GM12875 (cell line): ENCODE results near the gene OR4E1.
"Not testable (repeated sequence)": the region's sequence is repeated elsewhere in the genome, so short reads cannot be mapped to it uniquely, and the experiment has no call there.

Experiments
- H3K4me3 ChIP-seq: one replicate; pipeline ENCODE4 v1.5.1; 2011; ENCODE audit warnings: low read depth, low read length, control low read depth
- TF ChIP-seq, protein P1 (sequence below): IDR thresholded peaks from 2 replicates; pipeline ENCODE4 v1.5.1; 2011; ENCODE audit warnings: low read depth, mild to moderate bottlenecking, control low read depth, inconsistent platforms, low read length, moderate library complexity, borderline replicate concordance; ENCODE audit not compliant: insufficient read depth

OR4E1 gene

DNA sequence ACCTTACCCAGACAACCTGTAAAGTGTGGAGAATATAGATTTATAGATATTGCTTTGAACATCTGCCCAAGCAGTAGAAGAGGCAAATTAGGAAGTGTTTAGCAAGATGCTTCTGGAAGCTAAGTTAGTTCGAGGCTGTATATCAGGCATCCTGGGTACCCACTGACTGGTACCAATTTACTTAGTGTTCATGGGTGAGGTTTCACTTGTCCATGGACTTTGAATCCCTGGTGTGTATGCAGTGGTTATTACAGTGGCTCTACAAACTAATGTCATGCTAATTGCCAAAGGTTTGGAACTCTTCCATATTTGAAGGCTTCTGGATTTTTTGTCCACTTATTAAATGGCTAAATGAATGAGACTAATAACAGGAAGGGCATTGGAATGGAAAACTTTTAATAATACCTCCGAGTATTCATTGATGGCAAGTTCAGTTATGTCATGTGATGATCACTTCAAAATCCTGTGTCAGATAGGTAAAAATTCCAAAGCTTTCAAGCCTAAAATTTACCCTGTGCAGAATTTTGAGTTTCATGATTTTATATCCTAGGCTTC, 20.2 kb downstream of the OR4E1 start, which contains the start of gene OR4E2:
TSS of gene OR4E2 (plus strand) at position 505 of the 555 bp plus-strand sequence. CDS start 11,248 bp downstream, outside the sequence.
- H3K4me3 ChIP-seq: no peak within 1 kb of the TSS
- TF ChIP-seq, protein P1, sequence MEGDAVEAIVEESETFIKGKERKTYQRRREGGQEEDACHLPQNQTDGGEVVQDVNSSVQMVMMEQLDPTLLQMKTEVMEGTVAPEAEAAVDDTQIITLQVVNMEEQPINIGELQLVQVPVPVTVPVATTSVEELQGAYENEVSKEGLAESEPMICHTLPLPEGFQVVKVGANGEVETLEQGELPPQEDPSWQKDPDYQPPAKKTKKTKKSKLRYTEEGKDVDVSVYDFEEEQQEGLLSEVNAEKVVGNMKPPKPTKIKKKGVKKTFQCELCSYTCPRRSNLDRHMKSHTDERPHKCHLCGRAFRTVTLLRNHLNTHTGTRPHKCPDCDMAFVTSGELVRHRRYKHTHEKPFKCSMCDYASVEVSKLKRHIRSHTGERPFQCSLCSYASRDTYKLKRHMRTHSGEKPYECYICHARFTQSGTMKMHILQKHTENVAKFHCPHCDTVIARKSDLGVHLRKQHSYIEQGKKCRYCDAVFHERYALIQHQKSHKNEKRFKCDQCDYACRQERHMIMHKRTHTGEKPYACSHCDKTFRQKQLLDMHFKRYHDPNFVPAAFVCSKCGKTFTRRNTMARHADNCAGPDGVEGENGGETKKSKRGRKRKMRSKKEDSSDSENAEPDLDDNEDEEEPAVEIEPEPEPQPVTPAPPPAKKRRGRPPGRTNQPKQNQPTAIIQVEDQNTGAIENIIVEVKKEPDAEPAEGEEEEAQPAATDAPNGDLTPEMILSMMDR: no peak

DNA sequence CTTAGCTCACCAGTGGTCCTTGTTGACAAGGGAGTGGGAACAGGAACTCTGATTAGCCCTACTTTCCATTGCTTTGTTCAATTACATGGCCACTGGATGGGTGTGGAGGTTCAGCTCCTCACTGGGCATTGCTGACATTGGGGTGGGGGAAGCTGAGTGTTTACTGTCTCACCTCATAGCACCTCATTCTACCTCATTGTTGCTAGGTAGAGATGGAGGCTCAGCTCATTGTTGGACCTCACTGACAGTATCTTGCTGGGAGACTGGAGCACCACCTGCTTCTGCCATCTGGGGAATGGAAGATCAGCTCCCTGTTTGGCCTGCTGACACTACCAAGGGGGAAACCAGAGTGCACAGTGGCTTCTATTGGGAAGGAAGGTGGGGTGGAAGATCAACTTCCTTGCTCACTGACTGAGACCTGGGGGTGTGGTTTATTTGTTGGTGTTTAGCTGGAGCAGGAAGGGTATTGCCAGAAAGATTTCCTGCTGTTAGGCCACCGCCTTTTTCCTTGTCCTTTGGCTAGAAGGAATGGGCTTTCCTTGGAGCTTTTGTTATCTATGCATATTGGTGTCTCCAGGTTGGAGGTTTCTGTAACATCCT, 21.3 kb downstream of the OR4E1 start:
- H3K4me3 ChIP-seq: no peak overlapping the region
- TF ChIP-seq, protein P1: no peak

DNA sequence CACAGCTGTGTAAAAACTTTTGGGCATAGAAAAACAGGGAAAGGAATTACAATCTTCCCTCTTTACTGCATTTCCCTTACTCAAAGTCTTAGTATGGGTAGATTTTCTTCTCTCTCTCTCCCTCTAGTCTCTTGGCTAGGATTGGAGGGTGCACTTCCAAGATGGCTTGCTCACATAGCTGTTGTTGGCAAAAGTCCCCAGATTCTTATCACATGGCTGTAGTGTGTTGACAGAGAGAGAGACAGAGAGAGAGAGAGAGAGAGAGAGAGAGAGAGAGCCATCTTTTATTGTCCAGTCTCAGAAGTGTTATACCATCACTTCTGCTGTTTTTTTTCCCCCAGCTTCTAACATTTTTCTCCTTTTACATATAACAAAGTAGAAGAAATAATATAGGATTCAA, 26.2 kb downstream of the OR4E1 start:
- TF ChIP-seq, protein P1: no peak
- no peak overlapping the region for H3K4me3 ChIP-seq

DNA sequence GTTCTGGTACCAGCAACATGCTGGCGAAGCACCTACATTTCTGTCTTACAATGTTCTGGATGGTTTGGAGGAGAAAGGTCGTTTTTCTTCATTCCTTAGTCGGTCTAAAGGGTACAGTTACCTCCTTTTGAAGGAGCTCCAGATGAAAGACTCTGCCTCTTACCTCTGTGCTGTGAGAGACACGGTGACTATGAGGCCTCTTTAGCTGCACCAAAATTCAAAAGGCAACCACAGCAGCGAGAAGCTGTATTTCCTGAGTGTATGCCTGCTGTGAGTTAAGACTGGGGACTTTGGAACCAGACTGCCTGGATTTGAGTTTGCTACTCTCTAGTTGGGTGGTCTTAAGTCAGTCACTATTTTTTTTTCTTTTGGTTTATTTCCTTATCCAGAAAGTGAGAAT, 30.2 kb downstream of the OR4E1 start:
- TF ChIP-seq, protein P1: no peak
- no peak overlapping the region for H3K4me3 ChIP-seq

DNA sequence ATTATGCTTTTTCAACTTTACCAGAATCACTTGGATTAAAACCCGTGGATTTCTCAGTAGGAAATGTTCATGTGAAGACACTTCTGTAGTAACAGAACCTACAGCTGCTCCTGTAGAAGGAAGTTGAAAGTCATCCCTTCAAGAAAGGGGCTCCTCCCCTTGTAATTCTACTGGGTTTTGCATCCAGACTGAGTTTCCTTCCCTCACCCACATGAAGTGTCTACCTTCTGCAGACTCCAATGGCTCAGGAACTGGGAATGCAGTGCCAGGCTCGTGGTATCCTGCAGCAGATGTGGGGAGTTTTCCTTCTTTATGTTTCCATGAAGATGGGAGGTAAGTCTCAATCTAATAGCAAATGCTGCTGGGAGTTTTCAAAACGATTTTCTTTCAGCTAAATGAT, 30.9 kb downstream of the OR4E1 start:
- TF ChIP-seq, protein P1: no peak
- no peak overlapping the region for H3K4me3 ChIP-seq

DNA sequence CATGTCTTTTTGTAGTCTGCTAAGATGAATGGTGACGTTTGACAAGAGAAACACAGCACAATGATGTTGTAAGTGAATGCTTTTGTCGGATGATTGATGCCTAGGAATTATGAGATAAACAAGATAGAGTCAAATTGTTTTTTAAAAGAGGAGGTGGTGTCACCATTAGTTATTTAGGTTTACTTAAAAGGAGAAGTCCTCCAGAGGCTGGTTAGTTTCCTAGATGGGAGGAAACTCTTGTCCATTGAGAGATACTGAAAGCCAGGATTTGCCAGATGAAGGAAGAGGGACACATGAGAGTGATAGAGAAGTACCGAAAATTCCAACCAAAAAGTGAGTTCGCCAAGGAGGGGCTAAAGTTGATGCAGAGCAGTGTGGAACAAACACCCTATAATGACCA, 38.8 kb downstream of the OR4E1 start, which contains the start of gene OR10G2:
TSS of gene OR10G2 (minus strand) at position 101 of the 400 bp plus-strand sequence. CDS start at position 3, 98 bp downstream.
- no peak within 1 kb of the TSS for H3K4me3 ChIP-seq
- TF ChIP-seq, protein P1: no peak

DNA sequence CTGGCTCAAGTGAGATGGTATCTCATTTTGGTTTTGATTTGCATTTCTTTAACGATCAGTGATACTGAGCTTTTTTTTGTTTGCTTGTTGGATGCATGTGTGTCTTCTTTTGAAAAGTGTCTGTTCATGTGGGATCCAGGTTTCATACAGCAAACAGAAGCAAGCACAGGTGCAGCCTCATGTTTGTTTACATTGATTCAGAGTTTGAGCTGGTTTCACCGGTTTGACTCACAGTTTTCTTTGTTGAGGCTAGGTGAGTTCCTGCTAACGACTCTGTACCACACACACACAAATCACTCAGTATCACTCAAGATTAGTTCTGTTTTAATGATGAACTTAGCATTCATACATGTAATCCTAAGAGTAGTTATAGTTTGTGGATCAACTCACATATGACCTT, 42.5 kb downstream of the OR4E1 start:
- H3K4me3 ChIP-seq: no peak overlapping the region
- TF ChIP-seq, protein P1: no peak

DNA sequence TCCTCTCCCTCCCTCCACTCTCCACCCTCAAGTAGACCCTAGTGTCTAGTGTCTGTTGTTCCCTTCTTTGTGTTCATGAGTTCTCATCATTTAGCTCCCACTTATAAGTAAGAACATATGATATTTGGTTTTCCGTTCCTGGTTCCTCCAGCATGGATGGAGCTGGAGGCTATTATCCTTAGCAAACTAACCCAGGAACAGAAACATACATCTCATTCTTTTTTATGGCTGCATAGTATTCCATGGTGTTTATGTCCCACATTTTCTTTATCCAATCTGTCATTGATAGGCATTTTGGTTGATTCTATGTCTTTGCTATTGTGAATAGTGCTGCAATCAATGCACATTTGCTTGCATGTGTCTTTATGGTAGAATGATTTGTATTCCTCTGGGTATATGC, 43.1 kb downstream of the OR4E1 start:
- H3K4me3 ChIP-seq: not testable (repeated sequence)
